HG03159 (cell line): ENCODE results near the gene CLIC4.
"Not testable (repeated sequence)": the region's sequence is repeated elsewhere in the genome, so short reads cannot be mapped to it uniquely, and the experiment has no call there.

Experiments
- ATAC-seq: cut with Tn5 transposase; IDR thresholded peaks from one replicate; pipeline ENCODE4 v1.9.1; 2021; ENCODE audit warnings: mild to moderate bottlenecking, moderate library complexity; ENCODE audit not compliant: unreplicated experiment

Gene CLIC4

GRCh38 chr1:24717887-24718650 is 27.2 kb upstream of the CLIC4 start:
- no peak for ATAC-seq

- ATAC-seq, result no peak
These were observed 25.1 kb upstream of the CLIC4 start for GRCh38 chr1:24720152-24720551.

GRCh38 chr1:24721533-24721932 is 23.7 kb upstream of the CLIC4 start:
- ATAC-seq, result no peak

- not testable (repeated sequence) for ATAC-seq
These were observed 22.9 kb upstream of the CLIC4 start for GRCh38 chr1:24722073-24723035.

GRCh38 chr1:24724345-24725208 is 20.7 kb upstream of the CLIC4 start:
- no peak for ATAC-seq

- ATAC-seq, result no peak
These were observed 20.0 kb upstream of the CLIC4 start for GRCh38 chr1:24725209-24725651.

- ATAC-seq, result no peak
These were observed 18.5 kb upstream of the CLIC4 start for GRCh38 chr1:24726741-24727140.

GRCh38 chr1:24727501-24728216 is 17.6 kb upstream of the CLIC4 start:
- peak; percentile 78 for ATAC-seq

- no peak for ATAC-seq
These were observed 16.3 kb upstream of the CLIC4 start for GRCh38 chr1:24728982-24729381.

GRCh38 chr1:24732186-24732885 is 12.9 kb upstream of the CLIC4 start:
- no peak for ATAC-seq

GRCh38 chr1:24733342-24733741 is 11.9 kb upstream of the CLIC4 start:
- peak; percentile 60 for ATAC-seq

- no peak for ATAC-seq
These were observed 10.1 kb upstream of the CLIC4 start for GRCh38 chr1:24735156-24735508.

- ATAC-seq, result no peak
These were observed 9.5 kb upstream of the CLIC4 start for GRCh38 chr1:24735509-24736375.

- no peak for ATAC-seq
These were observed 7.7 kb upstream of the CLIC4 start for GRCh38 chr1:24737368-24738117.

GRCh38 chr1:24739241-24739640 is 6.0 kb upstream of the CLIC4 start:
- no peak for ATAC-seq

GRCh38 chr1:24742090-24742938 is 2.9 kb upstream of the CLIC4 start:
- no peak for ATAC-seq
